ENCODE data around the gene ZDHHC8.

- TF ChIP-seq EZH2 (IDR thresholded peaks at IDR 0.05; ENCODE audit: borderline replicate concordance, low read length), result no peak
- TF ChIP-seq CTCF (IDR thresholded peaks at IDR 0.05; ENCODE audit: low read length), result no peak
These were observed 49.7 kb downstream of the ZDHHC8 start for GRCh38 chr22:20181194-20181883.
